ENCODE measurements around the gene PRKCA. TPM values are rescaled to one million over a fixed set of nuclear protein-coding genes. Genes with fewer than 3 reads are reported as not detected.

Gene PRKCA
- total and polyA plus RNA-seq, 2 of the 13 experiments (the other 11 are each of a cell fraction or from before 2014, with no cell fraction given): 18.5 to 21.5 TPM

DNA sequence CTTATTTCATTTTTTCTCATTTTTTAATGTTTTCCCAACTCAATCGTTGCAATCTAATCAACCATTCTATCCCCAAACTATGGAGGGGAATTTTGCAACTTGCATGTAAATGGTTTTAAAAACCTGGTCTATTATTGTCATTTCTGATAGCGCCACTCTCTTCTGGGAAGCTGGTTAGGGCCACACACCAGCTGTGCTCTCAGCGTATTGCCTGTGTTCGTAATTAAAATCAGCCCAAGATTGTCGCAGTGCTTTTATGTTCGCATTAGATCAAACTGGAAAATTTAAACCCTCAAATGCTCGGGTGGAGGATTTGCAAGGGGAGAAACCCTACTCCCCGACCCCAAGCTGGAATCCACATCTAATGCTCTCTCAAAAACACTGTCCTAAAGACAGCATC, 409.0 kb downstream of the PRKCA start:
- peaks cover 0 to 4% of the 10 kb centered on the region in 2 experiments; a peak in 1 of 5 replicates for H3K36me3 ChIP-seq (replicated peaks in 1 of 2; ENCODE audit: control insufficient read depth in 1 of 2, insufficient read depth in 2 of 2, low read length in 2 of 2)
- FAIRE-seq (no peak), ATAC-seq (no peak), DNase-seq (ENCODE audit: low spot score) (no peak)
- no TSS peak for BruUV-seq (replicated peaks)
- POLR2A ChIA-PET: no interaction called here
- H4K20me1 ChIP-seq (ENCODE audit: insufficient read depth, low read length): no peaks in the 10 kb centered on the region
- no peak for TF ChIP-seq ERF (CRISPR knock-in tag; IDR thresholded peaks at IDR 0.05)
- 0 out of 2 replicates have a peak, but pooled peaks have one; percentile 16 for TF ChIP-seq GFI1 (CRISPR knock-in tag; IDR thresholded peaks at IDR 0.05; ENCODE audit: borderline replicate concordance)
- no peak for TF ChIP-seq SNAPC5 (CRISPR knock-in tag; IDR thresholded peaks at IDR 0.05; ENCODE audit: borderline replicate concordance)
- TF ChIP-seq, protein P1, sequence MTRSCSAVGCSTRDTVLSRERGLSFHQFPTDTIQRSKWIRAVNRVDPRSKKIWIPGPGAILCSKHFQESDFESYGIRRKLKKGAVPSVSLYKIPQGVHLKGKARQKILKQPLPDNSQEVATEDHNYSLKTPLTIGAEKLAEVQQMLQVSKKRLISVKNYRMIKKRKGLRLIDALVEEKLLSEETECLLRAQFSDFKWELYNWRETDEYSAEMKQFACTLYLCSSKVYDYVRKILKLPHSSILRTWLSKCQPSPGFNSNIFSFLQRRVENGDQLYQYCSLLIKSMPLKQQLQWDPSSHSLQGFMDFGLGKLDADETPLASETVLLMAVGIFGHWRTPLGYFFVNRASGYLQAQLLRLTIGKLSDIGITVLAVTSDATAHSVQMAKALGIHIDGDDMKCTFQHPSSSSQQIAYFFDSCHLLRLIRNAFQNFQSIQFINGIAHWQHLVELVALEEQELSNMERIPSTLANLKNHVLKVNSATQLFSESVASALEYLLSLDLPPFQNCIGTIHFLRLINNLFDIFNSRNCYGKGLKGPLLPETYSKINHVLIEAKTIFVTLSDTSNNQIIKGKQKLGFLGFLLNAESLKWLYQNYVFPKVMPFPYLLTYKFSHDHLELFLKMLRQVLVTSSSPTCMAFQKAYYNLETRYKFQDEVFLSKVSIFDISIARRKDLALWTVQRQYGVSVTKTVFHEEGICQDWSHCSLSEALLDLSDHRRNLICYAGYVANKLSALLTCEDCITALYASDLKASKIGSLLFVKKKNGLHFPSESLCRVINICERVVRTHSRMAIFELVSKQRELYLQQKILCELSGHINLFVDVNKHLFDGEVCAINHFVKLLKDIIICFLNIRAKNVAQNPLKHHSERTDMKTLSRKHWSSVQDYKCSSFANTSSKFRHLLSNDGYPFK (CRISPR knock-in tag; IDR thresholded peaks at IDR 0.05; ENCODE audit: borderline replicate concordance): no peak
- no peak for TF ChIP-seq ZFP36L1 (CRISPR knock-in tag; IDR thresholded peaks at IDR 0.05)
- TF ChIP-seq TARDBP (CRISPR knock-in tag; IDR thresholded peaks at IDR 0.05): no peak
- no peak overlapping the region for H3K9ac ChIP-seq (ENCODE audit: insufficient read depth, low read depth, low read length)
- H3K27me3 ChIP-seq (ENCODE audit: control insufficient read depth in 1 of 2, insufficient read depth in 2 of 2, low read length in 2 of 2): no peaks in the 10 kb centered on the region
- H3K4me3 ChIP-seq (replicated peaks in 1 of 3; ENCODE audit: insufficient read depth in 1 of 3, low read depth in 2 of 3, low read length in 3 of 3): no peak overlapping the region
- CTCF ChIA-PET (ENCODE audit: low intra/inter-chr PET ratio, low total read pairs): no interaction called here
- in situ Hi-C loops (cut with HindIII; ENCODE audit: extremely low pct_ligation_motif_present, low pct_unique_long_range_greater_than_20kb) (no loop called here), intact Hi-C loops (cut with micrococcal nuclease; ENCODE audit: unreplicated experiment) (no loop called here)
- no peaks in the 10 kb centered on the region for H3K79me2 ChIP-seq (ENCODE audit: insufficient read depth, low read length)
- peak overlapping the region; percentile 2 for H3K27ac ChIP-seq (ENCODE audit: extremely low read length, insufficient read depth, low read length)
- peaks cover 36% of the 10 kb centered on the region for H3K4me1 ChIP-seq (ENCODE audit: insufficient read depth, low read length)
- WGBS (ENCODE audit: low lambda C conversion rate): 94% methylated on average over 8 of the region's 8 CpGs
- H2AFZ ChIP-seq (ENCODE audit: low read length): no peak overlapping the region
- no peaks in the 10 kb centered on the region for H3K9me3 ChIP-seq (ENCODE audit: low read length)
- H3K4me2 ChIP-seq (ENCODE audit: low read depth, low read length): no peak overlapping the region

Data from HepG2 (cell line).